Measurements from ENCODE around the gene NSD2.
"Not testable (repeated sequence)": the region's sequence is repeated elsewhere in the genome, so short reads cannot be mapped to it uniquely, and the experiment has no call there.

Gene NSD2

GRCh38 chr4:1832690-1833089 lies 38.5 kb upstream of the NSD2 start:
- TF ChIP-seq MAX (IDR thresholded peaks at IDR 0.05; ENCODE audit: low read depth, low read length) = no peak
- no peak for TF ChIP-seq POLR2A (IDR thresholded peaks at IDR 0.05; ENCODE audit: extremely low read depth, insufficient read length)
- no peak for TF ChIP-seq CTCF (IDR thresholded peaks at IDR 0.05; ENCODE audit: low read depth, low read length)
- no peak for TF ChIP-seq MYC (IDR thresholded peaks at IDR 0.05; ENCODE audit: low read depth, low read length)
- no peak for DNase-seq (ENCODE audit: low read depth)
- no peak overlapping the region for H3K4me3 ChIP-seq (ENCODE audit: low read depth, low read length)

- DNase-seq (ENCODE audit: low read depth) = no peak
- H3K4me3 ChIP-seq (ENCODE audit: low read depth, low read length) = no peak overlapping the region
- TF ChIP-seq MAX (IDR thresholded peaks at IDR 0.05; ENCODE audit: low read depth, low read length) (no peak), MYC (IDR thresholded peaks at IDR 0.05; ENCODE audit: low read depth, low read length) (no peak), CTCF (IDR thresholded peaks at IDR 0.05; ENCODE audit: low read depth, low read length) (no peak), POLR2A (IDR thresholded peaks at IDR 0.05; ENCODE audit: extremely low read depth, insufficient read length) (no peak)
Measured at GRCh38 chr4:1833307-1834046, 37.7 kb upstream of the NSD2 start.

- no peak overlapping the region for H3K4me3 ChIP-seq (ENCODE audit: low read depth, low read length)
- peak; percentile 62 for DNase-seq (ENCODE audit: low read depth)
- TF ChIP-seq CTCF (IDR thresholded peaks at IDR 0.05; ENCODE audit: low read depth, low read length) = no peak
- TF ChIP-seq POLR2A (IDR thresholded peaks at IDR 0.05; ENCODE audit: extremely low read depth, insufficient read length) = no peak
- TF ChIP-seq MYC (IDR thresholded peaks at IDR 0.05; ENCODE audit: low read depth, low read length) = no peak
- TF ChIP-seq MAX (IDR thresholded peaks at IDR 0.05; ENCODE audit: low read depth, low read length) = no peak
Measured at GRCh38 chr4:1834047-1834775, 37.0 kb upstream of the NSD2 start.

GRCh38 chr4:1835836-1836235 lies 35.4 kb upstream of the NSD2 start:
- DNase-seq (ENCODE audit: low read depth) = not testable (repeated sequence)

GRCh38 chr4:1836650-1837049 lies 34.5 kb upstream of the NSD2 start:
- no peak overlapping the region for H3K4me3 ChIP-seq (ENCODE audit: low read depth, low read length)
- no peak for TF ChIP-seq CTCF (IDR thresholded peaks at IDR 0.05; ENCODE audit: low read depth, low read length)
- no peak for TF ChIP-seq MYC (IDR thresholded peaks at IDR 0.05; ENCODE audit: low read depth, low read length)
- no peak for TF ChIP-seq MAX (IDR thresholded peaks at IDR 0.05; ENCODE audit: low read depth, low read length)
- TF ChIP-seq POLR2A (IDR thresholded peaks at IDR 0.05; ENCODE audit: extremely low read depth, insufficient read length) = no peak

More at GRCh38 chr4:1835836-1836235, 35.4 kb upstream of the NSD2 start:
- not testable (repeated sequence) for H3K4me3 ChIP-seq (ENCODE audit: low read depth, low read length)

GRCh38 chr4:1837069-1837468 lies 34.1 kb upstream of the NSD2 start:
- H3K4me3 ChIP-seq (ENCODE audit: low read depth, low read length) = no peak overlapping the region
- DNase-seq (ENCODE audit: low read depth) = no peak
- TF ChIP-seq POLR2A (IDR thresholded peaks at IDR 0.05; ENCODE audit: extremely low read depth, insufficient read length) (no peak), MAX (IDR thresholded peaks at IDR 0.05; ENCODE audit: low read depth, low read length) (no peak), MYC (IDR thresholded peaks at IDR 0.05; ENCODE audit: low read depth, low read length) (no peak), CTCF (IDR thresholded peaks at IDR 0.05; ENCODE audit: low read depth, low read length) (no peak)

More at GRCh38 chr4:1836650-1837049, 34.5 kb upstream of the NSD2 start:
- no peak for DNase-seq (ENCODE audit: low read depth)
